Activated CD4-positive, CD25-positive, alpha-beta regulatory T cell treated with anti-CD3 and anti-CD28 coated beads, Interleukin-2, amount 50 U/mL, for 16 hours (primary cell): ENCODE measurements around the gene IRF6.

ENCODE experiments used
- DNase-seq: peaks from one replicate; pipeline ENCODE4 v3.0.0-alpha.2; 2020; ENCODE audit warnings: low read depth, low spot score

Gene IRF6

GRCh38 chr1:209805875-209806760 is at the start of gene IRF6:
TSS of gene IRF6 (minus strand) at chr1:209806142. CDS start at chr1:209801413, 4,729 bp downstream.
- peak; percentile 23 for DNase-seq

- no peak for DNase-seq
Observed at GRCh38 chr1:209855623-209856022, 49.7 kb upstream of the IRF6 start.

- DNase-seq = no peak
Observed at GRCh38 chr1:209855006-209855405, 49.1 kb upstream of the IRF6 start.

- no peak for DNase-seq
Observed at GRCh38 chr1:209854196-209854595, 48.3 kb upstream of the IRF6 start.

- no peak for DNase-seq
Observed at GRCh38 chr1:209853676-209854075, 47.7 kb upstream of the IRF6 start.

GRCh38 chr1:209850342-209850979 is 44.5 kb upstream of the IRF6 start:
- DNase-seq = no peak

GRCh38 chr1:209849388-209849787 is 43.4 kb upstream of the IRF6 start:
- no peak for DNase-seq

GRCh38 chr1:209845408-209845725 is 39.4 kb upstream of the IRF6 start:
- DNase-seq = no peak

- DNase-seq = no peak
Observed at GRCh38 chr1:209844695-209845407, 38.9 kb upstream of the IRF6 start.

- DNase-seq = no peak
Observed at GRCh38 chr1:209840611-209841010, 34.7 kb upstream of the IRF6 start.

- DNase-seq = no peak
Observed at GRCh38 chr1:209839875-209840546, 34.1 kb upstream of the IRF6 start.

GRCh38 chr1:209838537-209838936 is 32.6 kb upstream of the IRF6 start:
- DNase-seq = no peak

GRCh38 chr1:209837671-209838070 is 31.7 kb upstream of the IRF6 start:
- no peak for DNase-seq

GRCh38 chr1:209835782-209836298 is 29.9 kb upstream of the IRF6 start:
- no peak for DNase-seq

- DNase-seq = no peak
Observed at GRCh38 chr1:209831615-209832014, 25.7 kb upstream of the IRF6 start.

GRCh38 chr1:209830722-209831121 is 24.8 kb upstream of the IRF6 start:
- no peak for DNase-seq

- no peak for DNase-seq
Observed at GRCh38 chr1:209829716-209830115, 23.8 kb upstream of the IRF6 start.

GRCh38 chr1:209827384-209828262 is 21.7 kb upstream of the IRF6 start, which contains the start of gene UTP25:
TSS of gene UTP25 (plus strand) at chr1:209827972. CDS start at chr1:209828064, 92 bp downstream.
- DNase-seq = peak; percentile 87

GRCh38 chr1:209825591-209826434 is 19.9 kb upstream of the IRF6 start:
- DNase-seq = no peak
